AG09319 (cell line): ENCODE results near the gene SIGLEC6.

Experiments
- DNase-seq: peaks from one replicate; pipeline ENCODE4 v3.0.0-alpha.2; 2010; ENCODE audit warnings: low read depth; ENCODE audit errors: extremely low read depth
- TF ChIP-seq, protein P1 (sequence below): IDR thresholded peaks from 2 replicates; pipeline ENCODE4 v1.5.1; 2011; ENCODE audit warnings: low read depth, mild to moderate bottlenecking, inconsistent platforms, low read length, moderate library complexity

Gene SIGLEC6

DNA sequence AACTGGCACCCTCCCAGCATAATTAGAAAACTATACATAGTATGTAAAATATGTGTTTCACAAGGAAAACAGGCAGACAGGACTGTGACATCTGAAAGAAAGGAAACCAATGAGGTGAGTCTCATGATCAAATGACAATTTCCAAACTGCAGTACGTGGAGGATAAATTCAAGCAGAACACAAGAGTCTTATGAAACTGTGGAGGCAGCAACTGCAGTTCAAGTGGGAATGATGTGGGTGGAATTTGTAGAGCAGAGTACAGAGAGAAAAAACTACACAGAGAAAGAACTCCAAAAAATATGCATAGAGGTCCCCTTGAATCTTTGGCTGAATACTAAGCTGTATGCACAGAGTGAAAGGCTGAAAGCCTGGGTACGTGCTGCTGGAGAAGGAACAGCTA is 9.7 kb downstream of the SIGLEC6 start:
- no peak for DNase-seq
- TF ChIP-seq, protein P1, sequence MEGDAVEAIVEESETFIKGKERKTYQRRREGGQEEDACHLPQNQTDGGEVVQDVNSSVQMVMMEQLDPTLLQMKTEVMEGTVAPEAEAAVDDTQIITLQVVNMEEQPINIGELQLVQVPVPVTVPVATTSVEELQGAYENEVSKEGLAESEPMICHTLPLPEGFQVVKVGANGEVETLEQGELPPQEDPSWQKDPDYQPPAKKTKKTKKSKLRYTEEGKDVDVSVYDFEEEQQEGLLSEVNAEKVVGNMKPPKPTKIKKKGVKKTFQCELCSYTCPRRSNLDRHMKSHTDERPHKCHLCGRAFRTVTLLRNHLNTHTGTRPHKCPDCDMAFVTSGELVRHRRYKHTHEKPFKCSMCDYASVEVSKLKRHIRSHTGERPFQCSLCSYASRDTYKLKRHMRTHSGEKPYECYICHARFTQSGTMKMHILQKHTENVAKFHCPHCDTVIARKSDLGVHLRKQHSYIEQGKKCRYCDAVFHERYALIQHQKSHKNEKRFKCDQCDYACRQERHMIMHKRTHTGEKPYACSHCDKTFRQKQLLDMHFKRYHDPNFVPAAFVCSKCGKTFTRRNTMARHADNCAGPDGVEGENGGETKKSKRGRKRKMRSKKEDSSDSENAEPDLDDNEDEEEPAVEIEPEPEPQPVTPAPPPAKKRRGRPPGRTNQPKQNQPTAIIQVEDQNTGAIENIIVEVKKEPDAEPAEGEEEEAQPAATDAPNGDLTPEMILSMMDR = no peak

DNA sequence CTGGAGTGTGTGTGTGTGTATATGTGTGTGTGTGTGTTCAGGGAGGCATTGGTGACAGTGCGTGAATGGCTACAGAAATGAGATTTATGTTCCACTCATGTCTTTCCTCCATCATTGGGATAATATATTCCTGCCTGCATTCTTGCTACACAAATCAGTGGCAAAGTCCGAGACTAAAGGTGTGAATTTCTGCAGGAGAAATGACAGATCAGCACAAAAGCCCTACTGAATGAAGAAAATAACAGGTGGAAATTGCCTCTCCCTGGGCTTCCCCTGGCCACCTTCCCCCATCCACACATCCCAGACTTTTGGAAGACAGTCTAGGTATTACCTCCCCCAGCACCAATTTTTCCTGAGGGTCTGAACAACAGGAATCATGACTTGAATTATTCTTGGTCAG is 10.1 kb downstream of the SIGLEC6 start:
- no peak for DNase-seq
- TF ChIP-seq, protein P1 = no peak

DNA sequence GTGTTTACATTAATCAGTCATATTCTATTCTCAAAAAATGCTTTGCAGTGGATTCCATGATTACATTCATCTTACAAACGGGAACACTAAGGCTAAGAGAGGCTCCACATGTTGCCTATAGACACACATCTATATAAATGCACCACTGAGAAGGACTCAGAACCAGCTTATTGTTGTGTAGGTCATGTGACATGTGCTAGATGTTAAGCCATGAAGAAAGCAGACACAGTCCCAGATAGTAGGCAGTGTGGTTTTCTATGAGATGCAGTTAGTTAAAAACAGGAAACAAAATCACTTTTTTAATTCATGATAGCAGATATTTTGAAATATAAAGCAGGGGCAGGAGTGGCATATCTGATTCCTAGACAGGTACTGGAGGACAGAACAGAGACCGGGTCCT is 10.7 kb downstream of the SIGLEC6 start:
- TF ChIP-seq, protein P1 = no peak
- no peak for DNase-seq

DNA sequence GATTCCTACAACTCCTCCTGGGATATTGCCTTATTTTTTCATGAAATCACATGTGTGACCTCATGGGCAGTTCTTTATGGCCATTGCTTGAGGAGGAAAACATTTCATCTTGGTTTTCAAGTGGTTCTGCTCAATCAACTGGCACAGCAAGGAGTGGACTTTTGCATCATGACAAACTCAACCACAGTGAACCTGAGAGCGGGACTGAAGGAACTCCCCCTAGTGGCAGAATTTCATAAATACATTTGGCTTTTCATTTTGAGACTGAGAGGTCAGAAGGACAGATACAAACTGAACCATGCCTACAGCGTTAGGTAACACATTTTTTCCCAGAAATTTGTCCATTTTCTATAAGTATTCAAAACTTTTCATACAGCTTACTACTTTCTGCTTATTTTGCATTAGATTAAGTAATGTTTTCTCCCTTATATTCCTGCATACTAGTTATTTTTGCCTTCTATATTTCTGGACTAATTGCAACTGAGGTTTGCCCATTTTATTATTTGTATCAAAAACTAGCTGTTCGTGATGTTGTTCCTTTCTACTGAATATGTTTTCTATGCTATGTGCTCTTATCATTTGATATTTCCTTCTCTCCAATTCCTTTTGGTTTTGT is 16.5 kb downstream of the SIGLEC6 start:
- TF ChIP-seq, protein P1 = peak; percentile 69
- DNase-seq = peak; percentile 10

DNA sequence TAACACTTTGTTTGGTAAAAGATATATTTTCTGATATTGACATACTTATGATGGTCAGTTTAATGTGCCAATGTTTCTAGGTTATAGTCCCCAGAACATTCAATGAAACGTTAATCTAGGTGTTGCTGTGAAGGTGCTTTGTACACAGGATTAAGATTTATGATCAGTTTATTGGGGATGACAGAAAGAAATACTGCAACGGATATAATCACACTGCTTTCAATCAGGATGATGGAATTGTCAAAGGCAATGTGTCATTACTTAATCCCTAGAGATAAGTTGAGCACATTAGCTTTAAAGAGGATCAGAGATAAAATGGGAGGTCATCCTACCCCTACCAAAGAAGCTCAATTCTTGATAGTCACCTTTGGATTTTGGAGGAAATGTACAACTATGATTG is 17.5 kb downstream of the SIGLEC6 start:
- TF ChIP-seq, protein P1 = no peak
- no peak for DNase-seq

DNA sequence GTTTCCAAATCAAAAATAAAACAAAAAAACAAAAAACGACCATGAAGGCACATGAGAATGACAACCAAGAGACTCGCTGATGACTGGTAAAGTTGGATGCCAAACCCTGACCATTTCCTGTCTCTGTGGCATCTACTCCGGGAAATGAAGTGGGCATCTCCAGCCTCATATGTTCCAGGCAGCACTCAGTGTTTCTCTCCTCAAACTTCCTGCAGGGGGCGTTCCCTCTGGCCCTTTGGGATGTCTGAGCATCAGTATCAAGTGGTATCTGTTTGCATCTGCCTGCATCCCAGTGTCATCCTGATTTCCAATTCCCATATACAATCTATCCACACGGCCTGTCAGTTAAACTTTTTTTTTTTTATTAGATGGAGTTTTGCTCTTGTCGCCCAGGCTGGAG is 20.1 kb downstream of the SIGLEC6 start:
- no peak for DNase-seq
- TF ChIP-seq, protein P1 = no peak

DNA sequence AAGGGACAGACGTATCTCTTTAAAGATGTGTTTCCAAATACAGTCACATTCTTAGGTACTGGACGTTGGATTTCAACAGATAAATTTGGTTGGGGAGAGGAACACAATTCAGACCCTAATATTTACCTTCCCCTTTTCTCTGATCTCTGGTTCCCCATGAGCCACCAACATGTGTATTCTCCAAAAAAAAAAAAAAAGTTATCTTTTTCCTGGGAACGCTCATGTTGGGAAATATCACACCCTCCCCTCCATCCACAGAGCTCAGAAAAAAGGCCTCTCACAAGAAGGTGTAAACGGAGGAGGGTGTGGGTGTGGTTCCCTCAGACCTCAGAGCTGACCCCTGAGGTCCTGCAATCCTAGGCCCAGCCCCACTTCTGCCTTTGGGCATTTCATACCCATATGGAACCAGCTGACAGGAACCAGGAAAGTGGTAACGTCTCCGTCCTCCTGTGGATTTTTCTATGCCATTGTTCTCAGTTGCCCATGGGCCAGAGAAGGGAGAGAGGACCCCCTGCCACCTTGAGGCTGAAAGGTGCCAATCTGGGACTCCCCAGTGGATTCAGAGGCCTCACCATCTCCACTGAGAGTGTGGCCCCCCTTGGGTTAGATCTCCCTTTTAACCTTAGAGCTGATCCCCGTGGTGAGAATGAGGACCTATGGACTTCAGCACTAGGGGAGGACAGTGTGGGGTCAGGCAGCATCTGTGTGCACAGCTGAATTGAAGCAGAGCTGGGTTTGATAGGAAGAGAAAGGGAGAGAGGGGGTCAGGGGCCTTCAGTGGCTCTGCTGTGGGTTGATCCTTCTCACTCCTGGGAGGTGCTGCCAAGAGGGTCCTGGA is 21.4 kb downstream of the SIGLEC6 start:
- TF ChIP-seq, protein P1 = no peak
- no peak for DNase-seq
